GM19452 (cell line): ENCODE data around the gene TMCO1.
A peak's percentile ranks its signal among the peaks of the same experiment; 100 is the strongest.
"Not testable (repeated sequence)": the region's sequence is repeated elsewhere in the genome, so short reads cannot be mapped to it uniquely, and the experiment has no call there.

Source experiments
- ATAC-seq: cut with Tn5 transposase; IDR thresholded peaks from one replicate; pipeline ENCODE4 v1.9.1; 2021; ENCODE audit not compliant: unreplicated experiment

Gene TMCO1

GRCh38 chr1:165747632-165748447 is 20.8 kb downstream of the TMCO1 start:
- no peak for ATAC-seq

GRCh38 chr1:165744913-165745312 is 23.8 kb downstream of the TMCO1 start:
- ATAC-seq, result not testable (repeated sequence)

GRCh38 chr1:165742194-165742593 is 26.5 kb downstream of the TMCO1 start:
- no peak for ATAC-seq

- ATAC-seq, result peak; percentile 98
Observed at GRCh38 chr1:165738794-165739193, 29.9 kb downstream of the TMCO1 start.

- ATAC-seq, result no peak
Observed at GRCh38 chr1:165737196-165737595, 31.5 kb downstream of the TMCO1 start.

GRCh38 chr1:165734906-165735305 is 33.8 kb downstream of the TMCO1 start:
- ATAC-seq, result no peak

GRCh38 chr1:165726841-165727240 is 41.8 kb downstream of the TMCO1 start:
- no peak for ATAC-seq

GRCh38 chr1:165726169-165726568 is 42.5 kb downstream of the TMCO1 start:
- ATAC-seq, result no peak

- ATAC-seq, result no peak
Observed at GRCh38 chr1:165717918-165718515, 50.7 kb downstream of the TMCO1 start.

- ATAC-seq, result not testable (repeated sequence)
Observed at GRCh38 chr1:165716265-165717051, 52.2 kb downstream of the TMCO1 start.

- ATAC-seq, result no peak
Observed at GRCh38 chr1:165712764-165713163, 55.9 kb downstream of the TMCO1 start.

GRCh38 chr1:165707984-165708706 is 60.5 kb downstream of the TMCO1 start:
- no peak for ATAC-seq

- ATAC-seq, result no peak
Observed at GRCh38 chr1:165703648-165704047, 65.0 kb downstream of the TMCO1 start.

- not testable (repeated sequence) for ATAC-seq
Observed at GRCh38 chr1:165701922-165702321, 66.7 kb downstream of the TMCO1 start.

GRCh38 chr1:165699577-165699976 is 69.1 kb downstream of the TMCO1 start:
- no peak for ATAC-seq

- ATAC-seq, result no peak
Observed at GRCh38 chr1:165698761-165699052, 70.0 kb downstream of the TMCO1 start.

GRCh38 chr1:165697881-165698760 is 70.5 kb downstream of the TMCO1 start, which contains the start of gene ALDH9A1:
ALDH9A1 (minus strand) TSS chr1:165698562; CDS start chr1:165698558, 4 bp downstream.
- peak; percentile 90 for ATAC-seq

GRCh38 chr1:165697491-165697880 is 71.2 kb downstream of the TMCO1 start:
- no peak for ATAC-seq

- ATAC-seq, result no peak
Observed at GRCh38 chr1:165696625-165697100, 72.0 kb downstream of the TMCO1 start.

- ATAC-seq, result no peak
Observed at GRCh38 chr1:165695031-165695430, 73.6 kb downstream of the TMCO1 start.
